ENCODE data around the gene SLC6A11. TPM values are rescaled to one million over a fixed set of nuclear protein-coding genes. Genes with fewer than 3 reads are reported as not detected.

SLC6A11 gene
- polyA plus RNA-seq, 1 experiment, result not detected

- ChIA-PET POLR2A (no interaction called here), CTCF (interaction anchor here (1.6 to 1.7 kb wide), 2 partner anchors 17 kb away, joined by 3 to 4 read pairs; no protein-coding TSS in a partner anchor)
- H3K4me3 ChIP-seq (ENCODE audit: low read depth, low read length), result no peak overlapping the region
- no peak for TF ChIP-seq CTCF (IDR thresholded peaks at IDR 0.05; ENCODE audit: insufficient read depth, low read depth, low read length)
- DNase-seq (ENCODE audit: low read depth), result no peak
- H3K27me3 ChIP-seq (ENCODE audit: control insufficient read depth, insufficient read depth, low read length), result 0 out of 2 replicates have a peak, but pooled peaks cover 1% of the 10 kb centered on the region
- H3K36me3 ChIP-seq (ENCODE audit: control insufficient read depth, insufficient read depth, low read length), result no peaks in the 10 kb centered on the region
Measured at GRCh38 chr3:10928407-10928960, 112.5 kb downstream of the SLC6A11 start.

GRCh38 chr3:10928961-10929471 lies 113.0 kb downstream of the SLC6A11 start:
- no peak for TF ChIP-seq CTCF (IDR thresholded peaks at IDR 0.05; ENCODE audit: insufficient read depth, low read depth, low read length)
- Histone ChIP-seq H3K36me3 (ENCODE audit: control insufficient read depth, insufficient read depth, low read length) (no peaks in the 10 kb centered on the region), H3K4me3 (ENCODE audit: low read depth, low read length) (no peak overlapping the region), H3K27me3 (ENCODE audit: control insufficient read depth, insufficient read depth, low read length) (0 out of 2 replicates have a peak, but pooled peaks cover 1% of the 10 kb centered on the region)
- ChIA-PET CTCF (interaction anchor here (1.6 kb wide), 1 partner anchor 16 kb away, joined by 3 read pairs; no protein-coding TSS in a partner anchor), POLR2A (no interaction called here)
- no peak for DNase-seq (ENCODE audit: low read depth)

GRCh38 chr3:10929978-10930665 lies 114.1 kb downstream of the SLC6A11 start:
- no peaks in the 10 kb centered on the region for H3K36me3 ChIP-seq (ENCODE audit: control insufficient read depth, insufficient read depth, low read length)
- ChIA-PET POLR2A (no interaction called here), CTCF (interaction anchor here (1.0 to 1.6 kb wide), 2 partner anchors 11 to 15 kb away, joined by 3 read pairs; no protein-coding TSS in a partner anchor)
- TF ChIP-seq CTCF (IDR thresholded peaks at IDR 0.05; ENCODE audit: insufficient read depth, low read depth, low read length), result no peak
- H3K4me3 ChIP-seq (ENCODE audit: low read depth, low read length), result no peak overlapping the region
- 0 out of 2 replicates have a peak, but pooled peaks cover 1% of the 10 kb centered on the region for H3K27me3 ChIP-seq (ENCODE audit: control insufficient read depth, insufficient read depth, low read length)
- DNase-seq (ENCODE audit: low read depth), result no peak

GRCh38 chr3:10930666-10931040 lies 114.6 kb downstream of the SLC6A11 start:
- CTCF ChIA-PET, result interaction anchor here (0.6 to 1.0 kb wide), 2 partner anchors 10 to 14 kb away, joined by 3 read pairs; no protein-coding TSS in a partner anchor
- Histone ChIP-seq H3K4me3 (ENCODE audit: low read depth, low read length) (no peak overlapping the region), H3K36me3 (ENCODE audit: control insufficient read depth, insufficient read depth, low read length) (no peaks in the 10 kb centered on the region), H3K27me3 (ENCODE audit: control insufficient read depth, insufficient read depth, low read length) (0 out of 2 replicates have a peak, but pooled peaks cover 1% of the 10 kb centered on the region)
- no peak for TF ChIP-seq CTCF (IDR thresholded peaks at IDR 0.05; ENCODE audit: insufficient read depth, low read depth, low read length)
- no peak for DNase-seq (ENCODE audit: low read depth)
- POLR2A ChIA-PET, result no interaction called here

- H3K4me3 ChIP-seq (ENCODE audit: low read depth, low read length), result no peak overlapping the region
- 0 out of 2 replicates have a peak, but pooled peaks cover 1% of the 10 kb centered on the region for H3K27me3 ChIP-seq (ENCODE audit: control insufficient read depth, insufficient read depth, low read length)
- ChIA-PET POLR2A (no interaction called here), CTCF (interaction anchor here (1.3 kb wide), 1 partner anchor 17 kb away, joined by 3 read pairs; no protein-coding TSS in a partner anchor)
- H3K36me3 ChIP-seq (ENCODE audit: control insufficient read depth, insufficient read depth, low read length), result no peaks in the 10 kb centered on the region
- no peak for TF ChIP-seq CTCF (IDR thresholded peaks at IDR 0.05; ENCODE audit: insufficient read depth, low read depth, low read length)
- DNase-seq (ENCODE audit: low read depth), result no peak
Measured at GRCh38 chr3:10932596-10932995, 116.6 kb downstream of the SLC6A11 start.

Data from BJ (cell line).